CD4-positive, alpha-beta T cell treated with Interleukin-17A for 4 hours (primary cell): ENCODE results near the gene SH3RF1.
"Not testable (repeated sequence)": the region's sequence is repeated elsewhere in the genome, so short reads cannot be mapped to it uniquely, and the experiment has no call there.

Experiments used
- DNase-seq: peaks from one replicate; pipeline ENCODE4 v3.0.0-alpha.2; 2020; ENCODE audit warnings: mixed read lengths

The SH3RF1 gene

GRCh38 chr4:169270810-169271691, at the start of gene SH3RF1:
TSS of gene SH3RF1 (minus strand) at chr4:169270956. CDS start at chr4:169269212, 1,744 bp downstream.
- peak; percentile 12 for DNase-seq

- no peak for DNase-seq
Observed at GRCh38 chr4:169315530-169316343, 45.0 kb upstream of the SH3RF1 start.

- DNase-seq, result no peak
Observed at GRCh38 chr4:169314906-169315305, 44.1 kb upstream of the SH3RF1 start.

GRCh38 chr4:169313732-169314131, 43.0 kb upstream of the SH3RF1 start:
- no peak for DNase-seq

GRCh38 chr4:169312690-169313422, 42.1 kb upstream of the SH3RF1 start:
- no peak for DNase-seq

GRCh38 chr4:169311643-169312365, 41.0 kb upstream of the SH3RF1 start:
- DNase-seq, result no peak

GRCh38 chr4:169309326-169309967, 38.7 kb upstream of the SH3RF1 start:
- DNase-seq, result no peak

GRCh38 chr4:169307576-169307975, 36.8 kb upstream of the SH3RF1 start:
- DNase-seq, result no peak

GRCh38 chr4:169305651-169306050, 34.9 kb upstream of the SH3RF1 start:
- DNase-seq, result no peak

- no peak for DNase-seq
Observed at GRCh38 chr4:169305173-169305572, 34.4 kb upstream of the SH3RF1 start.

- DNase-seq, result no peak
Observed at GRCh38 chr4:169295822-169296221, 25.1 kb upstream of the SH3RF1 start.

- no peak for DNase-seq
Observed at GRCh38 chr4:169293343-169294176, 22.8 kb upstream of the SH3RF1 start.

GRCh38 chr4:169287983-169288382, 17.2 kb upstream of the SH3RF1 start:
- not testable (repeated sequence) for DNase-seq

- no peak for DNase-seq
Observed at GRCh38 chr4:169286562-169287301, 16.0 kb upstream of the SH3RF1 start.

- no peak for DNase-seq
Observed at GRCh38 chr4:169283114-169283509, 12.4 kb upstream of the SH3RF1 start.

GRCh38 chr4:169282429-169283113, 11.8 kb upstream of the SH3RF1 start:
- no peak for DNase-seq

GRCh38 chr4:169279108-169279507, 8.4 kb upstream of the SH3RF1 start:
- DNase-seq, result no peak

GRCh38 chr4:169278624-169279023, 7.9 kb upstream of the SH3RF1 start:
- no peak for DNase-seq

- DNase-seq, result not testable (repeated sequence)
Observed at GRCh38 chr4:169277838-169278237, 7.1 kb upstream of the SH3RF1 start.

- no peak for DNase-seq
Observed at GRCh38 chr4:169275180-169275579, 4.4 kb upstream of the SH3RF1 start.
